Measurements from ENCODE around the gene ARHGAP6.
"Not testable (repeated sequence)": the region's sequence is repeated elsewhere in the genome, so short reads cannot be mapped to it uniquely, and the experiment has no call there.

Gene ARHGAP6

DNA sequence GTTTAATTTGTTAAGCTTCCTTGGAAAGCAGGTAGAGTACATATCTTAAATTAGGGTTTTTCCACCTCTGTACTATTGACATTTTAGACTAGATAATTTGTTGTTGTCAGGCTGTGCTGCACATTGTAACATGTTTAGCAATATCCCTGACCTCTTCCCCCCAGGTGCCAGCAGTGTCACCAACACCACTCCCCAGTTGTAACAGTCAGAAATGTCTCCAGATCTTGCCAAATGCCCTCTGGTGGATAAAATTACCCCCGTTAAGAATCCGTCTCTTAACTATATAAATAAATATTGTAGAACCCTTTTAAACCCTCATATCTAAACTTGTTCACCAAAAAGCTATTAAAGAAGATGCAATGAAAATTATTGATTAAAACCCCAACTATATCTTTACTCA lies 161.5 kb downstream of the ARHGAP6 start:
- no peak overlapping the region for H2AFZ ChIP-seq (ENCODE audit: low read length)
- no peak overlapping the region for H3K4me3 ChIP-seq (ENCODE audit: low read length)
- H3K4me1 ChIP-seq (ENCODE audit: low read length), result no peaks in the 10 kb centered on the region
- no peaks in the 10 kb centered on the region for H3K79me2 ChIP-seq (ENCODE audit: low read length)
- no peak overlapping the region for H3K4me2 ChIP-seq (ENCODE audit: low read depth, low read length)
- H3K27me3 ChIP-seq (replicated peaks; ENCODE audit: insufficient read depth, low read length), result no peaks in the 10 kb centered on the region
- H3K9ac ChIP-seq (ENCODE audit: low read length), result no peak overlapping the region
- TF ChIP-seq CTCF (IDR thresholded peaks at IDR 0.05; ENCODE audit: low read length) (no peak), EZH2 (optimal IDR thresholded peaks at IDR 0.05; ENCODE audit: low read depth, low read length) (no peak), EZH2phosphoT487 (IDR thresholded peaks at IDR 0.05; ENCODE audit: low read length) (no peak)
- no peak for DNase-seq
- H4K20me1 ChIP-seq (ENCODE audit: insufficient read depth, low read length), result no peaks in the 10 kb centered on the region
- H3K9me2 ChIP-seq (replicated peaks; ENCODE audit: insufficient read depth, low read length), result no peaks in the 10 kb centered on the region
- no peaks in the 10 kb centered on the region for H3K36me3 ChIP-seq (replicated peaks; ENCODE audit: insufficient read depth, low read length)
- H3K9me3 ChIP-seq (replicated peaks; ENCODE audit: insufficient read depth, low read length), result no peaks in the 10 kb centered on the region
- no peaks in the 10 kb centered on the region for H3F3A ChIP-seq (ENCODE audit: insufficient read depth, low read length)
- H3K27ac ChIP-seq (ENCODE audit: low read length), result no peak overlapping the region

DNA sequence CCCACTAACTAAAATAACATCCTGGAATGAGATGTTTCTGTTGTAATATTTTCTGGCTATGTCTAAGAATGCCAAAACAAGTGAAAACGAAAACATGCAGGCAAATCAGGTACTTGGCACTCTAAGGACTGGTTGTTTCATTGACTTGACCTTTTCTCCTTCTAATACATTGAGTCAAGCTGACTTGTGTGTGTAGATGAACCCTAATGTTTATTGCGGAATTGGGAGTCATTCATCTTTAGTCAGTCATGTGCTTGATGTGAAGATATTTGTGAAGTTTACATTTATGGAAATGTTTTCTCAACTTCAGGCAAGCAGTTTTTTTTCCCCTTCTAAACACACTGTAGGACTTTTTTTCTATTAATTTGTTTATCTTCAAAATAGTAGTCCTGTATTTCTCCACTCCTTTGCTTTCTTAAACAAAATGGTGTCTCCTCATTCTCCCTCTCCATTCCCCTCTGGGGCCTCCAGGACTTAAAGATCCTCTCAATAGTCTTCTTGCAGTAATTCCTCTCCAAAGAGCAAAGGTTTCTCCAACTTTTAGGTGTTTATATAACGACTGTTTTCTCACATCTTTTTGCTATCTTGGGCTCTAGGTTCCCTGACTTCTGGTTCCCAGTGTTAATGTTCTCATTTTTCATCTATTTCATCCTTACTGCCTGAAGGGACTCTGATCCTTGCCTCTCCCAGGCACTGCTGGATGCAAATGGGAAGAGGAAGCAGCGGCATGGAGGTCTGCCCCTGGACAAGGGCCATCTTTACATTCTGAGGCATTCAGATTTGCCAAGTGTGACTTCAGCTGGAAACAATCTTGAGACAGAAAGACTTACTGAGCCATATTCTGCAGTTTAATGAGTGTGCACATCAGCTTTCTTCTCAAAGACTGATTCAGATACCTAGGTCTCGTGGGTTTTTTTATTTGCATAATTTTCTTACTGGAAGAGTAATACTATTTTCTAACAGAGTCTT lies 166.4 kb downstream of the ARHGAP6 start:
- TF ChIP-seq EZH2phosphoT487 (IDR thresholded peaks at IDR 0.05; ENCODE audit: low read length), result no peak
- TF ChIP-seq CTCF (IDR thresholded peaks at IDR 0.05; ENCODE audit: low read length), result no peak
- no peak for TF ChIP-seq EZH2 (optimal IDR thresholded peaks at IDR 0.05; ENCODE audit: low read depth, low read length)
- Histone ChIP-seq H4K20me1 (ENCODE audit: insufficient read depth, low read length) (no peaks in the 10 kb centered on the region), H3K27me3 (replicated peaks; ENCODE audit: insufficient read depth, low read length) (no peaks in the 10 kb centered on the region), H3K9ac (ENCODE audit: low read length) (no peak overlapping the region), H3K4me3 (ENCODE audit: low read length) (no peak overlapping the region), H3K4me1 (ENCODE audit: low read length) (no peaks in the 10 kb centered on the region), H3K9me3 (replicated peaks; ENCODE audit: insufficient read depth, low read length) (no peaks in the 10 kb centered on the region), H3K79me2 (ENCODE audit: low read length) (no peaks in the 10 kb centered on the region), H3F3A (ENCODE audit: insufficient read depth, low read length) (no peaks in the 10 kb centered on the region), H3K36me3 (replicated peaks; ENCODE audit: insufficient read depth, low read length) (no peaks in the 10 kb centered on the region), H2AFZ (ENCODE audit: low read length) (no peak overlapping the region), H3K9me2 (replicated peaks; ENCODE audit: insufficient read depth, low read length) (no peaks in the 10 kb centered on the region), H3K27ac (ENCODE audit: low read length) (no peak overlapping the region), H3K4me2 (ENCODE audit: low read depth, low read length) (no peak overlapping the region)
- no peak for DNase-seq

DNA sequence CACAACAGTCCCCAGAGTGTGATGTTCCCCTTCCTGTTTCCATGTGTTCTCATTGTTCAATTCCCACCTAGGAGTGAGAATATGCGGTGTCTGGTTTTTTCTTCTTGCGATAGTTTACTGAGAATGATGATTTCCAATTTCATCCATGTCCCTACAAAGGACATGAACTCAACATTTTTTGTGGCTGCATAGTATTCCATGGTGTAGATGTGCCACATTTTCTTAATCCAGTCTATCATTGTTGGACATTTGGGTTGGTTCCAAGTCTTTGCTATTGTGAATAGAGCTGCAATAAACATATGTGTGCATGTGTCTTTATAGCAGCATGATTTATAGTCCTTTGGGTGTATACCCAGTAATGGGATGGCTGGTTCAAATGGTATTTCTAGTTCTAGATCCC lies 174.3 kb downstream of the ARHGAP6 start:
- not testable (repeated sequence) for H3K4me2 ChIP-seq (ENCODE audit: low read depth, low read length); H3K4me1 ChIP-seq (ENCODE audit: low read length); H3K9me2 ChIP-seq (replicated peaks; ENCODE audit: insufficient read depth, low read length); H2AFZ ChIP-seq (ENCODE audit: low read length); H3K36me3 ChIP-seq (replicated peaks; ENCODE audit: insufficient read depth, low read length); H3K9ac ChIP-seq (ENCODE audit: low read length); H3K4me3 ChIP-seq (ENCODE audit: low read length); H3K9me3 ChIP-seq (replicated peaks; ENCODE audit: insufficient read depth, low read length); H3K79me2 ChIP-seq (ENCODE audit: low read length); H3F3A ChIP-seq (ENCODE audit: insufficient read depth, low read length); H4K20me1 ChIP-seq (ENCODE audit: insufficient read depth, low read length); H3K27ac ChIP-seq (ENCODE audit: low read length); H3K27me3 ChIP-seq (replicated peaks; ENCODE audit: insufficient read depth, low read length); DNase-seq

DNA sequence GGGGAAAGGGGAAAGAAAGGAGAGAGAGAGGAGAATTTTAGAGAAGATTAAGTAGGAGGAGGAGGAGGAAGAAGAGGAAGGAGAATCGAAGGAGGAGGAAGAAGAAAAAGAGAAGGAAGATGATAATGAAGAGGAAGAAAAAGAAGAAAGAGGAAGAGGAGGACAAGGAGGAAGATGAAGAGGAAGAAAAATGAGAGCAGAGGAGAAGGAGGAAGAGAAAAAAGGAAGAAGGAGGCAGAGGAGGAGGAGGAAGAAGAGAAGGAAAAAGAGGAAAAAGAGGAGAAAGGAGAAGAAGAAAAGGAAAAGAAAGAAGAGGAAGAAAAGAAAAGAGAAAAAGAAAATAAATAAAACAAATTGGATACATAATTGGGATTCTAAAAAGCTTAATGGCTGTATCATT lies 181.4 kb downstream of the ARHGAP6 start:
- Histone ChIP-seq H3K36me3 (replicated peaks; ENCODE audit: insufficient read depth, low read length) (no peaks in the 10 kb centered on the region), H3K4me2 (ENCODE audit: low read depth, low read length) (no peak overlapping the region), H3K79me2 (ENCODE audit: low read length) (no peaks in the 10 kb centered on the region), H3K9me2 (replicated peaks; ENCODE audit: insufficient read depth, low read length) (no peaks in the 10 kb centered on the region), H3K4me3 (ENCODE audit: low read length) (no peak overlapping the region), H3K27ac (ENCODE audit: low read length) (no peak overlapping the region), H3K4me1 (ENCODE audit: low read length) (no peaks in the 10 kb centered on the region), H3K27me3 (replicated peaks; ENCODE audit: insufficient read depth, low read length) (no peaks in the 10 kb centered on the region), H2AFZ (ENCODE audit: low read length) (no peak overlapping the region), H3K9me3 (replicated peaks; ENCODE audit: insufficient read depth, low read length) (no peaks in the 10 kb centered on the region), H3K9ac (ENCODE audit: low read length) (no peak overlapping the region), H4K20me1 (ENCODE audit: insufficient read depth, low read length) (no peaks in the 10 kb centered on the region), H3F3A (ENCODE audit: insufficient read depth, low read length) (no peaks in the 10 kb centered on the region)
- TF ChIP-seq EZH2phosphoT487 (IDR thresholded peaks at IDR 0.05; ENCODE audit: low read length), result no peak
- TF ChIP-seq EZH2 (optimal IDR thresholded peaks at IDR 0.05; ENCODE audit: low read depth, low read length), result no peak
- TF ChIP-seq CTCF (IDR thresholded peaks at IDR 0.05; ENCODE audit: low read length), result no peak
- DNase-seq, result no peak
